K562 (cell line): ENCODE data around the gene RNF4.

Experiments used
- CEBPB ChIP-seq: fragments of 450-650 bp; IDR thresholded peaks from 2 replicates; pipeline ENCODE4 v1.6.1; 2016; ENCODE audit warnings: missing genetic modification characterization, missing compliant biosample characterization
- EP300 ChIP-seq: IDR thresholded peaks from 2 replicates; pipeline ENCODE4 v1.6.1; 2012; ENCODE audit warnings: low read length, improper control_type of control experiment
- GTF2F1 ChIP-seq: IDR thresholded peaks from 2 replicates; pipeline ENCODE4 v1.6.1; 2011; ENCODE audit warnings: low read depth, low read length, improper control_type of control experiment
- HNRNPL ChIP-seq: fragments of 200-400 bp; formaldehyde crosslinking; IDR thresholded peaks from 2 replicates; pipeline ENCODE4 v1.6.1; 2017; ENCODE audit warnings: low read depth, mild to moderate bottlenecking, low read length
- MYC ChIP-seq, 2 experiments: fragments of 250-450 bp in 1 of 2; sonication (Bioruptor Pico) in 1 of 2; IDR thresholded peaks; 2 replicates each; pipeline versions ENCODE4 v1.5.1 to v1.6.1; 2012 to 2021; ENCODE audit warnings: low read depth in 2 of 2, borderline replicate concordance in 1 of 2, improper control_type of control experiment in 1 of 2, low read length in 1 of 2, mild to moderate bottlenecking in 1 of 2, moderate library complexity in 1 of 2
- PTRF ChIP-seq: fragments of 450-650 bp; IDR thresholded peaks from 2 replicates; pipeline ENCODE4 v1.6.1; 2016; ENCODE audit warnings: mild to moderate bottlenecking, missing genetic modification characterization, missing compliant biosample characterization

GRCh38 chr4:2500547-2500946, 31.6 kb downstream of the RNF4 start:
- TF ChIP-seq EP300 (no peak), GTF2F1 (no peak), CEBPB (tag) (no peak), HNRNPL (no peak), MYC (IDR thresholded peaks at IDR 0.05; ENCODE audit: low read depth, low read length) (no peak), MYC (CRISPR knock-in tag; IDR thresholded peaks at IDR 0.05; ENCODE audit: borderline replicate concordance, low read depth) (no peak), PTRF (tag) (no peak)
